Memory B cell (primary cell): ENCODE results near the gene TRAF1.
A peak's percentile ranks its signal among the peaks of the same experiment; 100 is the strongest.

Experiments used
- ATAC-seq: fragments of 150-1000 bp; cut with Tn5 transposase; 2 replicates; pipeline ENCODE4 v1.10.0; 2021; ENCODE audit warnings: low read depth, mild to moderate bottlenecking, moderate library complexity
- DNase-seq, 2 donors: peaks; one replicate each; pipeline ENCODE4 v3.0.0; 2022; ENCODE audit warnings: low spot score in 2 of 2
- H3K27ac Mint-ChIP-seq: one replicate; pipeline ENCODE4 v1.8.0; 2022; ENCODE audit warnings: mild to moderate bottlenecking, moderate library complexity, mixed read lengths
- H3K27me3 Mint-ChIP-seq: one replicate; pipeline ENCODE4 v1.8.0; 2022; ENCODE audit warnings: mixed read lengths
- H3K36me3 Mint-ChIP-seq: one replicate; pipeline ENCODE4 v1.8.0; 2022; ENCODE audit warnings: mild to moderate bottlenecking, mixed read lengths
- H3K4me1 Mint-ChIP-seq: one replicate; pipeline ENCODE4 v1.8.0; 2022; ENCODE audit warnings: mixed read lengths
- H3K4me3 Mint-ChIP-seq: one replicate; pipeline ENCODE4 v1.8.0; 2022; ENCODE audit warnings: mild to moderate bottlenecking, moderate library complexity, mixed read lengths
- H3K9me3 Mint-ChIP-seq: one replicate; pipeline ENCODE4 v1.8.0; 2022; ENCODE audit warnings: mixed read lengths

Gene TRAF1

GRCh38 chr9:120862452-120862851 is 64.1 kb downstream of the TRAF1 start:
- Mint-ChIP-seq H3K4me3 (no peak overlapping the region), H3K27me3 (no peaks in the 10 kb centered on the region), H3K4me1 (peaks cover 4% of the 10 kb centered on the region), H3K9me3 (no peaks in the 10 kb centered on the region), H3K36me3 (peaks cover 5% of the 10 kb centered on the region), H3K27ac (no peak overlapping the region)
- no peak for DNase-seq
- no peak for ATAC-seq

- ATAC-seq (no peak), DNase-seq (no peak)
- no peaks in the 10 kb centered on the region for H3K9me3 Mint-ChIP-seq
- no peak overlapping the region for H3K27ac Mint-ChIP-seq
- H3K4me1 Mint-ChIP-seq: peaks cover 4% of the 10 kb centered on the region
- peaks cover 7% of the 10 kb centered on the region for H3K36me3 Mint-ChIP-seq
- H3K27me3 Mint-ChIP-seq: no peaks in the 10 kb centered on the region
- H3K4me3 Mint-ChIP-seq: no peak overlapping the region
These were observed 64.7 kb downstream of the TRAF1 start for GRCh38 chr9:120861935-120862334.

- ATAC-seq (no peak), DNase-seq (no peak)
- Mint-ChIP-seq H3K27ac (no peak overlapping the region), H3K9me3 (no peaks in the 10 kb centered on the region), H3K36me3 (peaks cover 7% of the 10 kb centered on the region), H3K4me1 (peaks cover 4% of the 10 kb centered on the region), H3K27me3 (no peaks in the 10 kb centered on the region), H3K4me3 (no peak overlapping the region)
These were observed 66.5 kb downstream of the TRAF1 start for GRCh38 chr9:120860083-120860482.

GRCh38 chr9:120859361-120859760 is 67.2 kb downstream of the TRAF1 start:
- Mint-ChIP-seq H3K4me1 (peaks cover 6% of the 10 kb centered on the region), H3K4me3 (no peak overlapping the region), H3K9me3 (no peaks in the 10 kb centered on the region), H3K27ac (no peak overlapping the region), H3K27me3 (no peaks in the 10 kb centered on the region), H3K36me3 (peaks cover 7% of the 10 kb centered on the region)
- ATAC-seq: no peak
- no peak for DNase-seq

- Mint-ChIP-seq H3K4me3 (no peak overlapping the region), H3K27ac (no peak overlapping the region), H3K9me3 (no peaks in the 10 kb centered on the region), H3K4me1 (peaks cover 6% of the 10 kb centered on the region), H3K36me3 (peaks cover 4% of the 10 kb centered on the region), H3K27me3 (no peaks in the 10 kb centered on the region)
- DNase-seq (no peak), ATAC-seq (no peak)
These were observed 68.7 kb downstream of the TRAF1 start for GRCh38 chr9:120857902-120858301.

- Mint-ChIP-seq H3K27me3 (no peaks in the 10 kb centered on the region), H3K36me3 (peaks cover 6% of the 10 kb centered on the region), H3K4me1 (peaks cover 8% of the 10 kb centered on the region), H3K27ac (no peak overlapping the region), H3K9me3 (no peaks in the 10 kb centered on the region), H3K4me3 (no peak overlapping the region)
- ATAC-seq: no peak
- DNase-seq: no peak
These were observed 69.1 kb downstream of the TRAF1 start for GRCh38 chr9:120857481-120857880.

GRCh38 chr9:120856700-120857099 is 69.9 kb downstream of the TRAF1 start:
- no peak overlapping the region for H3K4me3 Mint-ChIP-seq
- ATAC-seq: no peak
- H3K4me1 Mint-ChIP-seq: peaks cover 8% of the 10 kb centered on the region
- H3K9me3 Mint-ChIP-seq: no peaks in the 10 kb centered on the region
- H3K27ac Mint-ChIP-seq: no peak overlapping the region
- DNase-seq: no peak
- H3K27me3 Mint-ChIP-seq: no peaks in the 10 kb centered on the region
- peaks cover 6% of the 10 kb centered on the region for H3K36me3 Mint-ChIP-seq

GRCh38 chr9:120855827-120856670 is 70.5 kb downstream of the TRAF1 start:
- H3K27me3 Mint-ChIP-seq: no peaks in the 10 kb centered on the region
- ATAC-seq (no peak), DNase-seq (no peak)
- H3K27ac Mint-ChIP-seq: no peak overlapping the region
- H3K36me3 Mint-ChIP-seq: peaks cover 6% of the 10 kb centered on the region
- H3K4me3 Mint-ChIP-seq: no peak overlapping the region
- peaks cover 10% of the 10 kb centered on the region for H3K4me1 Mint-ChIP-seq
- no peaks in the 10 kb centered on the region for H3K9me3 Mint-ChIP-seq

- Mint-ChIP-seq H3K9me3 (no peaks in the 10 kb centered on the region), H3K36me3 (peaks cover 8% of the 10 kb centered on the region), H3K27me3 (no peaks in the 10 kb centered on the region), H3K27ac (peak overlapping the region; percentile 24), H3K4me3 (no peak overlapping the region), H3K4me1 (peaks cover 14% of the 10 kb centered on the region)
- DNase-seq: no peak
- ATAC-seq: no peak
These were observed 71.8 kb downstream of the TRAF1 start for GRCh38 chr9:120854596-120855327.

- no peak for DNase-seq
- Mint-ChIP-seq H3K9me3 (no peaks in the 10 kb centered on the region), H3K27me3 (no peaks in the 10 kb centered on the region), H3K36me3 (peaks cover 13% of the 10 kb centered on the region), H3K27ac (no peak overlapping the region), H3K4me3 (no peak overlapping the region), H3K4me1 (peaks cover 13% of the 10 kb centered on the region)
- ATAC-seq: no peak
These were observed 73.4 kb downstream of the TRAF1 start for GRCh38 chr9:120853198-120853597.
